Liver (tissue), 9 donors: Measurements from ENCODE around the gene RSRC1. TPM values are rescaled to one million over a fixed set of nuclear protein-coding genes. Genes with fewer than 3 reads are reported as not detected.

ENCODE experiments used
- DNase-seq: peaks from one replicate; pipeline ENCODE4 v3.0.0-alpha.2; 2017; ENCODE audit warnings: low spot score
- H3K27ac ChIP-seq, 2 donors: one replicate each; pipeline ENCODE4 v1.7.0; 2013; ENCODE audit warnings: inconsistent platforms in 2 of 2, low read length in 2 of 2, control low read depth in 1 of 2, low read depth in 1 of 2, mild to moderate bottlenecking in 1 of 2
- H3K27me3 ChIP-seq, 4 donors: one replicate each; pipeline versions ENCODE4 v1.6.1 to v1.7.0; 2013; ENCODE audit warnings: low read length in 3 of 4, inconsistent platforms in 1 of 4, mild to moderate bottlenecking in 1 of 4, moderate library complexity in 1 of 4; ENCODE audit not compliant: control insufficient read depth in 4 of 4, insufficient read depth in 4 of 4
- H3K36me3 ChIP-seq, 4 donors: one replicate each; pipeline versions ENCODE4 v1.6.1 to v1.7.0; 2013; ENCODE audit warnings: low read length in 3 of 4, mild to moderate bottlenecking in 3 of 4, low read depth in 1 of 4, moderate library complexity in 1 of 4; ENCODE audit not compliant: control insufficient read depth in 4 of 4, insufficient read depth in 3 of 4
- H3K4me1 ChIP-seq, 4 donors: one replicate each; pipeline versions ENCODE4 v1.6.1 to v1.7.0; 2013; ENCODE audit warnings: low read length in 3 of 4, mild to moderate bottlenecking in 3 of 4, moderate library complexity in 1 of 4; ENCODE audit not compliant: control insufficient read depth in 4 of 4, insufficient read depth in 4 of 4
- H3K4me3 ChIP-seq, 3 donors: one replicate each; pipeline versions ENCODE4 v1.6.1 to v1.7.0; 2013; ENCODE audit warnings: low read length in 3 of 3, control low read depth in 1 of 3, low read depth in 1 of 3, mild to moderate bottlenecking in 1 of 3
- H3K9ac ChIP-seq, 2 donors: one replicate each; pipeline ENCODE4 v1.7.0; 2013; ENCODE audit warnings: low read length in 2 of 2, mild to moderate bottlenecking in 2 of 2, moderate library complexity in 2 of 2, control low read depth in 1 of 2, low read depth in 1 of 2
- H3K9me3 ChIP-seq, 4 donors: one replicate each; pipeline versions ENCODE4 v1.6.1 to v1.7.0; 2013; ENCODE audit warnings: low read length in 3 of 4; ENCODE audit not compliant: control insufficient read depth in 4 of 4
- EGR1 ChIP-seq, 2 donors: IDR thresholded peaks; 2 replicates each; pipeline ENCODE4 v1.6.1; 2016 to 2018; ENCODE audit warnings: antibody characterized with exemption in 2 of 2, low read depth in 2 of 2
- FOXA1 ChIP-seq: IDR thresholded peaks from 2 replicates; pipeline ENCODE4 v1.6.1; 2016; ENCODE audit warnings: antibody characterized with exemption
- FOXA2 ChIP-seq: IDR thresholded peaks from 2 replicates; pipeline ENCODE4 v1.6.1; 2016; ENCODE audit warnings: antibody characterized with exemption
- GABPA ChIP-seq, 2 donors: IDR thresholded peaks in 1 of 2; conservative IDR thresholded peaks in 1 of 2; 2 replicates each; pipeline ENCODE4 v1.6.1; 2016; ENCODE audit warnings: antibody characterized with exemption in 2 of 2, mild to moderate bottlenecking in 1 of 2, moderate library complexity in 1 of 2
- HNF4A ChIP-seq, 2 donors: conservative IDR thresholded peaks; 2 replicates each; pipeline ENCODE4 v1.6.1; 2016; ENCODE audit warnings: antibody characterized with exemption in 2 of 2, mild to moderate bottlenecking in 2 of 2
- JUND ChIP-seq, 2 donors: IDR thresholded peaks; 2 replicates each; pipeline ENCODE4 v1.6.1; 2016; ENCODE audit warnings: antibody characterized with exemption in 2 of 2
- MAX ChIP-seq: IDR thresholded peaks from 2 replicates; pipeline ENCODE4 v1.6.1; 2016; ENCODE audit warnings: antibody characterized with exemption
- RAD21 ChIP-seq, 2 donors: IDR thresholded peaks; 2 replicates each; pipeline ENCODE4 v1.6.1; 2016; ENCODE audit warnings: antibody characterized with exemption in 2 of 2, mild to moderate bottlenecking in 2 of 2
- REST ChIP-seq: IDR thresholded peaks from 2 replicates; pipeline ENCODE4 v1.6.1; 2016; ENCODE audit warnings: antibody characterized with exemption, mild to moderate bottlenecking
- RXRA ChIP-seq, 2 donors: IDR thresholded peaks; 2 replicates each; pipeline ENCODE4 v1.6.1; 2017 to 2018; ENCODE audit warnings: antibody characterized with exemption in 2 of 2, mild to moderate bottlenecking in 1 of 2
- TAF1 ChIP-seq: conservative IDR thresholded peaks from 2 replicates; pipeline ENCODE4 v1.6.1; 2016; ENCODE audit warnings: antibody characterized with exemption, mild to moderate bottlenecking
- YY1 ChIP-seq: IDR thresholded peaks from 2 replicates; pipeline ENCODE4 v1.6.1; 2016; ENCODE audit warnings: antibody characterized with exemption, mild to moderate bottlenecking
- ZBTB33 ChIP-seq: IDR thresholded peaks from 2 replicates; pipeline ENCODE4 v1.6.1; 2016; ENCODE audit warnings: antibody characterized with exemption
- polyA plus RNA-seq, 2 donors: library from polyadenylated mRNA; stranded (reverse) in 1 of 2; unstranded in 1 of 2; fragments of 200-250 nt in 1 of 2; fragments of >200 nt in 1 of 2; fragmentation: Nextera tagmentation in 1 of 2; extraction: Ambion mirVana in 1 of 2; gene quantifications; one replicate each; pipeline versions ENCODE4 v1.2.1 to v1.2.3, GENCODE V29; 2013 to 2015
- total RNA-seq, 2 donors: library from RNA; depleted of rRNA; stranded (reverse); fragments of >200 nt; gene quantifications; one replicate each; pipeline ENCODE4 v1.2.3, GENCODE V29; 2014
- TF ChIP-seq, protein P1 (sequence below): fragments of 150-350 bp; IDR thresholded peaks from 2 replicates; pipeline ENCODE4 v1.5.1; 2017; ENCODE audit warnings: improper control_type of control experiment, low read depth, low read length; ENCODE audit not compliant: missing input control
- TF ChIP-seq, protein P2 (sequence below): IDR thresholded peaks from 2 replicates; pipeline ENCODE4 v1.6.1; 2016; ENCODE audit warnings: antibody characterized with exemption
- donor health status: healthy.
- donor health status: healthy.
- donor health status: healthy.
- donor health status: healthy.
- donor health status: healthy.

RSRC1 gene
- total and polyA plus RNA-seq, 4 donors = 7.2 to 30.3 (median 20.7) TPM

DNA sequence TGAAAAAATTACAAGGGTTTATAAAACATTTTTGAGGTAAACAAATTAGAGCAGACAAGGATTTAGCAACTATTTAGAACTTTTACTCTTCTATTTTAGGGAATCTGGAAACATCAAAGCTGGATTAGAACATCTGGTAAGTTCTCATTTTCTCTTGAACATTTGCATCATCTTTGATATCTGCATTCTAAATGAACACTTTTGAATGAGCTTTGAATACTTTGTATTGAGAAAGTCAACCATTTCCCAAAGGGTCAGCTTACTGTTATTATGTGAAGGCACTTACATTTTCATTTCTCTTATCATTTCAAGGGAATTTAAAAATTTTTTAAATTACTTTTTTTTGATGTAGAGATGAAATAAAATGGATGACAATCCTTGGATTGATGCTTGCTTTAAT, 188.1 kb downstream of the RSRC1 start:
- DNase-seq = no peak
- Histone ChIP-seq H3K9me3 (no peaks in the 10 kb centered on the region), H3K4me1 (no peaks in the 10 kb centered on the region), H3K36me3 (no peaks in the 10 kb centered on the region), H3K27me3 (no peaks in the 10 kb centered on the region), H3K9ac (no peak overlapping the region), H3K4me3 (no peak overlapping the region), H3K27ac (no peak overlapping the region)
- TF ChIP-seq JUND (IDR thresholded peaks at IDR 0.05) (no peak), RXRA (IDR thresholded peaks at IDR 0.05) (no peak), MAX (no peak), TAF1 (no peak), GABPA (IDR thresholded peaks at IDR 0.05 in 1 of 2, conservative IDR thresholded peaks at IDR 0.05 in 1 of 2) (no peak), REST (no peak), FOXA1 (no peak), RAD21 (IDR thresholded peaks at IDR 0.05) (no peak), YY1 (no peak), HNF4A (conservative IDR thresholded peaks at IDR 0.05) (no peak), FOXA2 (no peak), ZBTB33 (no peak), EGR1 (IDR thresholded peaks at IDR 0.05; ENCODE audit: low read depth in 2 of 2) (no peak)
- TF ChIP-seq, protein P1, sequence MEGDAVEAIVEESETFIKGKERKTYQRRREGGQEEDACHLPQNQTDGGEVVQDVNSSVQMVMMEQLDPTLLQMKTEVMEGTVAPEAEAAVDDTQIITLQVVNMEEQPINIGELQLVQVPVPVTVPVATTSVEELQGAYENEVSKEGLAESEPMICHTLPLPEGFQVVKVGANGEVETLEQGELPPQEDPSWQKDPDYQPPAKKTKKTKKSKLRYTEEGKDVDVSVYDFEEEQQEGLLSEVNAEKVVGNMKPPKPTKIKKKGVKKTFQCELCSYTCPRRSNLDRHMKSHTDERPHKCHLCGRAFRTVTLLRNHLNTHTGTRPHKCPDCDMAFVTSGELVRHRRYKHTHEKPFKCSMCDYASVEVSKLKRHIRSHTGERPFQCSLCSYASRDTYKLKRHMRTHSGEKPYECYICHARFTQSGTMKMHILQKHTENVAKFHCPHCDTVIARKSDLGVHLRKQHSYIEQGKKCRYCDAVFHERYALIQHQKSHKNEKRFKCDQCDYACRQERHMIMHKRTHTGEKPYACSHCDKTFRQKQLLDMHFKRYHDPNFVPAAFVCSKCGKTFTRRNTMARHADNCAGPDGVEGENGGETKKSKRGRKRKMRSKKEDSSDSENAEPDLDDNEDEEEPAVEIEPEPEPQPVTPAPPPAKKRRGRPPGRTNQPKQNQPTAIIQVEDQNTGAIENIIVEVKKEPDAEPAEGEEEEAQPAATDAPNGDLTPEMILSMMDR = no peak
- TF ChIP-seq, protein P2, sequence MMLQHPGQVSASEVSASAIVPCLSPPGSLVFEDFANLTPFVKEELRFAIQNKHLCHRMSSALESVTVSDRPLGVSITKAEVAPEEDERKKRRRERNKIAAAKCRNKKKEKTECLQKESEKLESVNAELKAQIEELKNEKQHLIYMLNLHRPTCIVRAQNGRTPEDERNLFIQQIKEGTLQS = no peak
